Measurements from ENCODE around the gene CGB2. TPM values are rescaled to one million over a fixed set of nuclear protein-coding genes. Genes with fewer than 3 reads are reported as not detected.
A peak's percentile ranks its signal among the peaks of the same experiment; 100 is the strongest.
"Not testable (repeated sequence)": the region's sequence is repeated elsewhere in the genome, so short reads cannot be mapped to it uniquely, and the experiment has no call there.

The CGB2 gene
- total RNA-seq, 1 donor from 2014 or later = not detected

DNA sequence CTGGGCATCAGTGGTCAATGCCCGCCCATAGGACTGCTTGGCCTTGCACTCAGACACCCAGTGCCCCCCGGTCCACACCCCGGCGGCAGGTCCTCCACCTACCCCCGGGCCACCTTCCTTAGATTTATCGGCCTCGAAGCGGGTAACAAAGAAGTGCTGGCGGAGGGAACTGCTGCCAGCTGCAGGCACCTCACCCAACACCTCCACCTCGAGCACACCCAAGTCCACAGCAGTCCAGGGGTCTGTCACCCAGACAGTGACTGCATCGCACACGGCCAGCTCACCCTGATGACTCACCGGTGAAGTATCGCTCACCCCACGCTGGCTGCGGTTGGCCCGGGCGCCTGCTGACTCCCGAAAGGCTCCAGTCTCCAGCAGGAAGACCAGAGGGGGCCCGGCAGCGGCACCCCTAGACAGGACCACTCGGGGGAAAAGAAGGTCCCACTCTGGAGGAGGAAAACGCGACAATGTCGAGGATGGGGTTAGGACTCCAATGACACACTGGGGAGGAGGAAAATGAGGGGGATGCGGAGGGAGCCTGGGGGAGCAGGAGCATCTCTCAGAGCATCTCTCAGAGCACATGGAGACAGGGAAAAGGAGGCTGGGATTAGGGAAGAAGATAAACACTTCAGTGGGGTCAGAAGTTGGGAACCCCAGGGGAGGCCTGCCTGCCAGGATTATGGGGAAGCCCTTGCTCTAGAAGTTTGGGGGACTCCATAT, 7.0 kb downstream of the CGB2 start:
- not testable (repeated sequence) for DNase-seq

DNA sequence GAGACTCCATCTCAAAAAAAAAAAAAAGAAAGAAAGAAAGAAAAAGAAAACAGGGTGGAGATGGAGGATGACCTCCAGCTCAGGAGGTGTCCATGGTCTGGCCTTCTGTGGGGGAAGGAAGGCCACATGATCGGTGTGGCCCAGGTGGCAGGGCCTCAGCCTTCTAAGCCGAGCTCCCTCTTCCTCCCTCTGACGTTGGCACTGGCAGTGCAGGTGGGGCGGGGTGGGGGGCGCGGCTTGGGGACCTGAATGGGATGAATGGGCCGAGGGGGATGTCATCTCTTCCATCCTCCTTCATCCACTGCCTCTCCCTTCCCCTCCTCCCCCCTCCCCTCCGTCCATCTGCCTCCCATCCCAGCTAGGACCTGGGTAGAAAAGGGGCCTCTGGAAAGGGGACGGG, 8.0 kb downstream of the CGB2 start:
- DNase-seq = not testable (repeated sequence)

DNA sequence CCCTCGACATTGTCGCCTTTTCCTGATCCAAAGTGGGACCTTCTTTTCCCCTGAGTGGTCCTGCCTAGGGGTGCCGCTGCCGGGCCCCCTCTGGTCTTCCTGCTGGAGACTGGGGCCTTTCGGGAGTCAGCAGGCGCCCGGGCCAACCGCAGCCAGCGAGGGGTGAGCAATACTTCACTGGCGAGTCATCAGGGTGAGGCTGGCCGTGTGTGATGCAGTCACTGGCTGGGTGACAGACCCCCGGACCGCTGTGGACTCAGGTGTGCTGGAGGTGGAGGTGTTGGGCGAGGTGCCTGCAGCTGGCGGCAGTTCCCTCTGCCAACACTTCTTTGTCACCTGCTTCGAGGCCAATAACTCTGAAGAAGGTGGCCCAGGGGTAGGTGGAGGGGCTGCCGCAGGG, 10.5 kb downstream of the CGB2 start:
- no peak for DNase-seq

DNA sequence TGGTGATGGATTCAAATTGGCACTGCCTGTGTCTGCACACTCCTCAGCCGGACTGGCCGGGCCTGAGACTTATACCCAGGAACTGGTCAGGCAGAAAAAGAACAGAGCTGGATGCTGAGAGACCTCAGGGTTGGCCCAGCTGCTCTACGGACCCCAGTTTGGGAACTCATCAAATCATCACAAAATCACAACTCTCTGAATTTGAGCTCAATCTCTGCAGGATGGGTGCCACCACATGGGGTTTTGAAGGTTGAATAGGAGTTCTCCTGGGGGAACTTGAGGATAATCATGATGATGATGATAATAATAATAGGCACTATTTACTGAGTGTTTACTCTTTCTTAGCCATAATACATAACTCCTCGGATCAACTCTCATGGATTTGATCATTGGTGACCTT, 11.0 kb downstream of the CGB2 start:
- DNase-seq = not testable (repeated sequence)

DNA sequence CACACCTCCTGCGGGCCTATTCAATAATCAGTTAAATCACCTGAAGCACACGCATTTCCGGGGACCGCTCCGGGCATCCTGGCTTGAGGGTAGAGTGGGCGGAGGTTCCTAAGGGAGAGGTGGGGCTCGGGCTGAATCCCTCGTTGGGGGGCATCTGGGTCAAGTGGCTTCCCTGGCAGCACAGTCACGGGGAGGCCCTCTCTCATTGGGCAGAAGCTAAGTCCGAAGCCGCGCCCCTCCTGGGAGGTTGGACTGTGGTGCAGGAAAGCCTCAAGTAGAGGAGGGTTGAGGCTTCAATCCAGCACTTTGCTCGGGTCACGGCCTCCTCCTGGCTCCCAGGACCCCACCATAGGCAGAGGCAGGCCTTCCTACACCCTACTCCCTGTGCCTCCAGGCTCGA, 11.9 kb downstream of the CGB2 start, which contains the start of gene CGB5:
TSS of gene CGB5 (plus strand) at position 301 of the 400 bp plus-strand sequence. CDS start 362 bp downstream, outside the sequence.
- DNase-seq = not testable (repeated sequence)

DNA sequence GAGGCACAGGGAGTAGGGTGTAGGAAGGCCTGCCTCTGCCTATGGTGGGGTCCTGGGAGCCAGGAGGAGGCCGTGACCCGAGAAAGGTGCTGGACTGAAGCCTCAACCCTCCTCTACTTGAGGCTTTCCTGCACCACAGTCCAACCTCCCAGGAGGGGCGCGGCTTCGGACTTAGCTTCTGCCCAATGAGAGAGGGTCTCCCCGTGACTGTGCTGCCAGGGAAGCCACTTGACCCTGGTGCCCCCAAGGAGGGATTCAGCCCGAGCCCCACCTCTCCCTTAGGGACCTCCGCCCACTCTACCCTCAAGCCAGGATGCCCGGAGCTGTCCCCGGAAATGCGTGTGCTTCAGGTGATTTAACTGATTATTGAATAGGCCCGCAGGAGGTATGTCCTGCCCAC, 17.3 kb downstream of the CGB2 start, which contains the start of gene CGB8:
TSS of gene CGB8 (minus strand) at position 101 of the 400 bp plus-strand sequence. CDS start 372 bp downstream, outside the sequence.
- not testable (repeated sequence) for DNase-seq

DNA sequence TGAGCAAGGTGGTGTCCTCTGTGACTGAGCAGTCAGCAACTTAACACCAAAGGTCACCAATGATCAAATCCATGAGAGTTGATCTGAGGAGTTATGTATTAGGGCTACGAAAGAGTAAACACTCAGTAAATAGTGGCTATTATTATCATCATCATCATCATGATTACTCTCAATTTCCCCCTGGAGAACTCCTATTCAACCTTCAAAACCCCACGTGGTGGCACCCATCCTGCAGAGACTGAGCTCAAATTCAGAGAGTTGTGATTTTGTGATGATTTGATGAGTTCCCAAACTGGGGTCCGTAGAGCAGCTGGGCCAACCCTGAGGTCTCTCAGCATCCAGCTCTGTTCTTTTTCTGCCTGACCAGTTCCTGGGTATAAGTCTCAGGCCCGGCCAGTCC, 18.1 kb downstream of the CGB2 start:
- DNase-seq = not testable (repeated sequence)

DNA sequence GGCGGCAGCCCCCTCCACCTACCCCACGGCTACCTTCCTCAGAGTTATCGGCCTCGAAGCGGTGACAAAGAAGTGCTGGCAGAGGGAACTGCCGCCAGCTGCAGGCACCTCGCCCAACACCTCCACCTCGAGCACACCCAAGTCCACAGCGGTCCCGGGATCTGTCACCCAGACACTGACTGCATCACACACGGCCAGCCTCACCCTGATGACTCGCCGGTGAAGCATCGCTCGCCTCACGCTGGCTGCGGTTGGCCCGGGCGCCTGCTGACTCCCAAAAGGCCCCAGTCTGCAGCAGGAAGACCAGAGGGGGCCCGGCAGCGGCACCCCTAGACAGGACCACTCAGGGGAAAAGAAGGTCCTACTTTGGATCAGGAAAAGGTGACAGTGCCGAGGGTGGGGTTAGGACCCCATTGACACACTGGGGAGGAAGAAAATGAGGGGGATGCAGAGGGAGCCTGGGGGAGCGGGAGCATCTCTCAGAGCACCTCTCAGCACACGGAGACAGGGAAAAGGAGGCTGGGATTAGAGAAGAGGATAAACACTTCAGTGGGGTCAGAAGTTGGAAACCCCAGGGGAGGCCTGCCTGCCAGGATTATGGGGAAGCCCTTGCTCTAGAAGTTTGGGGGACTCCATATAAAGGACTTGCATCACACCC, 18.8 kb downstream of the CGB2 start:
- DNase-seq = not testable (repeated sequence)

DNA sequence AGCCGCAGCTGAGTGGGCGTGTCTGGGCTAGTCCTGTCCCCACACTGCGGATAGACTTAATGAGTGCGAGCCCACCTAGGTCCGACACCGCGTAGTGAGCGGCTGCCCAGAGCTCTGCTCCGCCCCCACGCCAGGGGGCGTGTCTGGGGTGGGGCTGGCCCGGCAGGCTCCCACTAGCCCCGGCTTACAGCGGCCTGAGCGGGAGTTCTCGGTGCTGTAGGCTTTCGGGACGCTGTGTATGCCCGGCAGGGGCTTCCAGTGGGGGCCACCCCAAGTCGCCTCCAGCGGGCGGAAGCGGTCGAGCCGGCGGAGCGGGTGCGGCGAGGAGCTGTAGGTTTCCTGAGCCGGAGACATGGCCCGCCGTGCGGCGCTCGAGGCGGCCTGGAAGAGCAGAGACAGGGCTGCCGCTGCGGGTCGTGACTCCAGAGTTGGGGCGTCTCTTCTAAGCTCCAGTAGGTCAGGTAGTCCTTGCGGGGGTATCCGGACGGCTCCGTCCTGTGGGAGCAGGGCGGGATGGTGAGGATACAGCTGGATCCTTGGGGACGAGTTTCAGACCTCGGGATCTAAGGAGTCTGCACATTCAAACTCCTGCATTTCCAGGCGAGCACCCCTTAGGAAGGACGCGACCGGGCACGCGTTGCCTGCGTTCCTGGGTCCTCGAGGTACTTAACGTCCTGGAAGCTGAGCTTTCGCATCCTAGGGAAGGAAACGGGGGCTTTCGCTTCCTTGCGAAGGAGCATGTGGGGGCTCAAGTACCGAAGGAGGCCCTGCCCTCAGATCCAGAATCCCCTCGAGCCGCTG, 24.6 kb downstream of the CGB2 start:
- peak; percentile 55 for DNase-seq

DNA sequence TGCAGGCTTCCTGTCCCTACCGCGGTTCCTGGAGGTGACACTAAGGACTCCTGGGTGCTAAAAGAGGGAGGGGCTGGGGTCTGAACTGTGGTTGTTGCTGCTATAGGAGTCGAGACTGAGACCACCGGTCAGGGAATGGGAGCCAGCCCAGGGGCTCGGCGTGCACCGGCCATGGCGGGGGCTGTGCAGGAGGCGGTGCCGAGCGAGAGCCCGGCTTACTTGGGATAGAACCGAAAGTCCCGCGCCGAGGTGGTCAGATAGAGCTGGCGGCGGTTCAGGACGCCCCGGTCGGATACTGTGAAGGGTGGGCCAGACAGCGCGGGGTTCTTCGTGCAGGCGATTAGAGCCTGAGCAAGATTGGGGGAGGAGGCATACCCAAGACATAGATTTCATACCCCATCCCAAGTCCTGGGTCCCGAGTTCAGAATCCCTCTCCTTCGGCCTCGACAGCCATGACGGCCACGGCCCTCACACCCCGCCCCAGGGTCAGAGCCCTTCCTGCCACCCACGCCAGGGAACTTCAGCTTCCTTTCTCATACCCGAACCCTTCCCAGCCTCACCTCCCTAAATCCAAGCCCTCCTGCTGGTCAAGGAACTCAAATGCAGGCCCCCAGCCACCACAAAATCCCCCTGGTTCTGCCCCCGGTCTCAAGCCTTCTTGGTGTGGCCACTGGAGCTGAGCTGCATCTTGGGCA, 25.4 kb downstream of the CGB2 start:
- DNase-seq = not testable (repeated sequence)

DNA sequence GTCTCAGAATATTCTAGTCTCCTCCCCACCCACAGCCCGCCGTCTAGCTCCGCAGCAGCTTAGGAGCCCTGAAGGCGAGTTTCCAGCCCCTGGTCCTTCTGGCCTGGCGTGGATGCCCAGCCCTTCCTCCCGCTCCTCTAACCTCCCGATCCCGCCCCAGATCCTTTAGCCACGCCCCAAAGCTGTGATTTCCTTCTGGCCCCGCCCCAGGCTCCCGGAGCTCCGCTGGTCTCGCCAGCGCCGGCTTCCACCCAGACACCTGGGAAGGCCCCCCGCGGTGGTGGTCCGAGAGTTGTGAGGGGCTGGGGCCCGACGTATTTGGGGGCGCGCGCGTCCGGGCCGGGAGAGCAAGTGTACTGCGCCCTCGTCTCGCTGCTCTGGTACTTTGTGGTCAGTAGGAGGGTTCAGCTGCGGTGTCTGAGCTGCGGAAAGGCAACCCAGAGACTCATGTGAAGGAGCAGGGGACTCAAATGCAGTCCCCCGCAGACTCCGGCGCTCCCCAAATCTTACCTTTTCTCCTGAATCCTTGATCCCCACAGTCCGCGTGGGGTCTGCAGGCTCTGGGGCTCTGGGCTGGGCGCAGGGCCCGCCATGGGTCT, 26.0 kb downstream of the CGB2 start, which contains the start of gene CGB7:
TSS of gene CGB7 (minus strand) at position 114 of the 599 bp plus-strand sequence. CDS start 2,374 bp downstream, outside the sequence.
- peak; percentile 54 for DNase-seq

DNA sequence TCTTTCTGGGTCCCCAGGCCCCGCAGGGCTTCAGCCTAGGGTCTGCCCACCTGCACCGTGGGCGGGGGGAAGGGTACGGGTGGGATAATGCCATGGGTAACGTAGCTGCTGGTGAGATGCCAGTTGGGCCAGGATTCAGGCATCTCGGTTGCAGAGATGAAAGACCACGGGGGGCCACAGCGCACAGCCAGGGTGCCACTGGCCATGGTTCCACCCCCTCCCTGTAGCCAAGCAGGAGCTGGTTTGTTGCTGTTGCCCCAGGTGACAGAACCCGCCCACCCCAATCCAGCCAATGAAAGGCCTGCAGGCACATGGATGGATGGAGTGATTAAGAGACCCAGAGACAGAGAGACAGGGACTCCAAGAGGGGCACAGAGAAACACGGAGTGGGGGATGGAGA, 26.9 kb downstream of the CGB2 start:
- peak; percentile 24 for DNase-seq

DNA sequence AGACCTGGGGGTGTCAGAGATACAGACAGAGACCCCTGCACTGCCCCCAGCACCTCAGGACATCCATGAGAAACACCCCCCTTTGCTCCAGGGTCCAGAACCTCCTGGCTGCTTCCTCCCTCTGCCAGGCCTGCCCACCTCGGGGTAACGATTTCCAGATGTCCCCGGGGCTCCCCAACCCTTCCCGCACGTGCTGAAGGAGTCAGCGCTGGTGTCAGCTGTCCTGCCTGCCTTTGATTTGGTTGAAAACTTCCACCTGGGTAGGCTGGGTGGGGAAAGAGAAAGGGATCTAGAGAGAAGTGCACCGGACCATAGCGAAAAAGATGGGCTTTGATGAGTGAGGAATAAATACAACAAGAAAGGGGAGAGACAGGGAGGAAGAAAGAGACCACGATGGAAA, 27.4 kb downstream of the CGB2 start:
- no peak for DNase-seq

DNA sequence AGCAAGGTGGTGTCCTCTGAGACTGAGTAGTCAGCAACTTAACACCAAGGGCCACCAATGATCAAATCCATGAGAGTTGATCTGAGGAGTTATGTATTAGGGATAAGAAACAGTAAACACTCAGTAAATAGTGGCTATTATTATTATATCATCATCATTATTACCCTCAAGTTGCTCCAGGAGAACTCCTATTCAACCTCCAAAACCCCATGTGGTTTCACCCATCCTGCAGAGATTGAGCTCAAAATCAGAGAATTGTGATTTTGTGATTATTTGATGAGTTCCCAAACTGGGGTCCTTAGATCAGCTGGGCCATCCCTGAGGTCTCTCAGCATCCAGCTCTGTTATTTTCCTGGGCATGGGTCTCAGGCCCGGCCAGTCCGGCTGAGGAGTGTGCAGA, 29.3 kb downstream of the CGB2 start:
- no peak for DNase-seq

DNA sequence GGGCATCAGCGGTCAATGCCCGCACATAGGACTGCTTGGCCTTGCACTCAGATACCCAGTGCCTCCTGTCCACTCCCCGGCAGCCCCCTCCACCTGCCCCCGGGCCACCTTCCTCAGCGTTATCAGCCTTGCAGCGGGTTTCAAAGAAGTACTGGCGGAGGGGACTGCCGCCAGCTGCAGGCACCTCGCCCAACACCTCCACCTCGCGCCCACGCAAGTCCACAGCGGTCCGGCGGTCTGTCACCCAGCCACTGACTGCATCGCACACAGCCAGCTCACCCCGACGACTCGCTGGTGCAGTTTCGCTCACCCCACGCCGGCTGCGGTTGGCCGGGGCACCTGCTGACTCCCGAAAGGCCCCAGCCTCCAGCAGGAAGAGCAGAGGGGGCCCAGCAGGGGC, 29.8 kb downstream of the CGB2 start:
- no peak for DNase-seq

DNA sequence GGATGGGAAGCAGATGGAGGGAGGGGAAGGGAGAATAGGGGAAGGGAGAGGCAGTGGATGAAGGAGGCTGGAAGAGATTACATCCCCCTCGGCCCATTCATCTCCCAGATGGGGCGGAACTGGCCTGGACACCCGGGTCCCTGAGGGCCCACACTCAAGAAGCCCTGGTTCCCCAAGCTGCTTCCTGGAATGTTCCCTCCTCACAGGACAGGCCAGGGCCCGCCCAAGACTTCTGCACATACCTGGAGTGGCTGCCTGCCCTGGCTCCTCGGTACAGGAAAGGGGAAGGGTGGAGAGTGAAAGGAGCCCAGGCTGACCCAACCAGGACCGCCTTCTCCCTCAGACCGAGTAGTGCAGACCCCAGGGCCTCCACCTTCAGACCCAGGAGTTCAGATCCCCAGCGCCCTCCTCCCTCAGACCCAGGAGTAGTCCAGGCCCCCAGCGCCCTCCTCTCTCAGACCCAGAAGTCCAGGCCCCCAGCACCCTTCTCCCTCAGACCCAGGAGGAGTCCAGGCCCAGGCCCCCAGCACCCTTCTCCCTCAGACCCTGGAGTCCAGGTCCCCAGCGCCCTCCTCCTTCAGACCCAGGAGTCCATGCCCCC, 32.4 kb downstream of the CGB2 start:
- DNase-seq = no peak

DNA sequence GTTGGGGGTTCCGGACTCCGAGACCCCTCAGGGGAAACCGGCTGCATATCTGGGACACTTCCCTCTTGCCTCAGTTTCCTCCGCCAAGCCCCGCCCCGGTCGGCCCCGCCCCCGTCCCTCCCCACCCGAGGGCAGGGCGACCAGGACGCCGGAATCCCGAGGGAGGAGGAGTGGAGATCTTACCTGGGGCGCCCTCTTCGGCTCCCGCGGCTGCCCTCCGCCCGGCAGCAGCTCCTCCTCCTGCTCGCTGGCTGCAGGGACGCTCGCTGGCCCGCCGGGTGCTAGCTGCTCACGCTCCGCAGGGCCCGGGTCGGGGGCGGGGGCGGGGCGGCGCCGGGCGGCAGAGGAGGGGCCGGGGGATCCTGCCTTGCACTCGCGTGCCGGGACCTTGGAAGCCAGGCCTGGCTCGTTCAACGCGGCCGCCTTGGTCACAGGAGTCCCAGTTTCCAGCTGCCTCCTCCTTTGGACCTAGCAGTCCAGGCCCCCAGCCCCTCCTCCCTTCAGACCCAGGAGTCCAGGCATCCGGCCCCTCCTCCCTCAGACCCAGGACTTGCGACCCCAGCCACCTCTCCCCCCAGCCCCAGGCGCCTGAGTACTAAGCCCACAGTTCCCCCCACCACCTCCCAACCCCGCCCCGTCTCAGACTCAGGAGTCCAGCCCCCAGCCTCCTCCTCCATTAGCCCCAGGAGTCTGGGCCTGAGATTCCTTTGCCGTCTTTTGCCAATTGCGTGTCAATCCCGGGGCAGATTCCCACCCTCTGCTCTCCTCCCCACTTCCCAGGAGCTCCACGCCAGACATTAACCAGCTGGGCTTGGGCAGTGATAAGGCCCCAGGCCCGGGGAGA, 33.3 kb downstream of the CGB2 start, which contains the start of gene NTF4:
TSS of gene NTF4 (minus strand) at position 51 of the 844 bp plus-strand sequence. CDS start 2,821 bp downstream, outside the sequence.
- DNase-seq = no peak

DNA sequence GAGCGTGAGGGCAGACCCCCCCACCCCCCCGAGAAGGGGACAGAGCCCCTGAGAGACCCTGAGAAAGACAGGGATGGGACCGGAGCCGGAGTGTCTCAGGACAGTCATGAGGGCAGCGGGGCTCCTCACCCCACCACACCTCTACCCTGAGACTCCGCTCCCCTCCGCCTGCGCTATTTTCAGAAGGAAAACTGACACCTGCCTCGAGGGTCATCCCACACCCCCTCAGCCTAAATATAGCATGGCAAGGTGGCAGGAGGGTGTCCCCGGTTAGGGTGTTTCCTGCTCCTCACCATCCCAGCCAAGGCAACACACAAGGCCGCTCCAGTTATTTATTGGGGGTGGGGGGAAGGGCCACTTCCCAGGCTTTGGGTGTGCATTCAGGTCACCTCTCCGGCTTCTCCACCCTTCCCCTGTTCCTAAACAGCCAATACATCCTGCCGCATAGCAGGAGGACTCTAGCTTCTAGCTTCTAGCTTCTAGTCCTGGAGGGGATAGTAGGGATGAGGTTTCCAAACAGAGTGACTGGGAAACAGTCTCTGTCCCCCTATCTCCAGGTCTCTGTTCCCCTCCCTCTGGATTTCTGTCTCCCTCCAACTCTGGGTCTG, 34.3 kb downstream of the CGB2 start:
- no peak for DNase-seq

DNA sequence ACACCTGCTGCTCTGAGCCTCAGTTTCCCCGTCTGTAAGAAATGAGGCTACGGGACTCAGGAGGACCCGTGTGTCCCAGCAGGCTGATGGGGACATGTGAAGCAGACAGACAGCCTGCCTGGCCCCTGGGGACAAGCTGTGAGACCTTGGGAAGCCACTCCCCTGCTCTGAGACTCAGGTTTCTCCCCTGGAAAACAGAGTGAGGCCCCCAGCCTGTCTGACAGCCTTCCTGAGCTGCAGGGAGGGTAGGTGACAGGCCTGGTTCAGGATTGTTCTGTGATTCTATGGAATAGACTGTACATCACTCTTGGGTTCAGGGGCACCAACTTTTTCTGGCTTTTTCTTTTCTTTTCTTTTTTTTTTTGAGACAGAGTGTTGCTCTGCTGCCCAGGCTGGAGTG, 35.9 kb downstream of the CGB2 start:
- no peak for DNase-seq

DNA sequence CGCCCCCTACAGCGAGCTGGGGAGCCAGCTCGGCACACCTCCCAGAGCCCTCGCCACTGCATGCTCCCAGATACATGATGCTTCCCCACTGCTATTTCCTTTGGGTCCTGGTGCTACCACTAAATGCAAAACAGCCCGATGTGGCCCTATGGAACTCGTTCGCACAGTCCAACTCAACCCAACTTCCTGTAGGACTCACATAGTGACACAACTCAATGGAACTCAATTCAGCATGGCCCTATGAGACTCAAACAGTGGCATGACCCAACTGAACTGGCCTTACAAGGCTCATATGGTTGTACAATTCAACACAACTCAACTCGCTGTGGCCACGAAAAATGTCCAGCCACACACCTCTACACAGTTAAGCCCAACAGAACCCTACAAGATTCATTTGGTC, 37.3 kb downstream of the CGB2 start:
- DNase-seq = no peak
